ENCODE measurements around the gene PADI2.

- TF ChIP-seq CTCF (IDR thresholded peaks at IDR 0.05; ENCODE audit: low read depth, low read length, poor library complexity, severe bottlenecking), result no peak
- TF ChIP-seq EZH2phosphoT487 (IDR thresholded peaks at IDR 0.05; ENCODE audit: borderline replicate concordance, low read length), result no peak
Measured at GRCh38 chr1:17134034-17134433, 14.8 kb upstream of the PADI2 start.
